Colon (tissue), 2 donors: ENCODE measurements around the gene SLC12A7.

ENCODE experiments used
- FAIRE-seq: peaks from 2 replicates; lab custom pipeline; 2012; peaks lifted over from hg19 to GRCh38; lab: Jason Lieb, UNC
- donor health status: control.
- donor health status: control.

SLC12A7 gene

GRCh38 chr5:1050423-1051365, 61.2 kb downstream of the SLC12A7 start:
- no peak for FAIRE-seq

- no peak for FAIRE-seq
Observed at GRCh38 chr5:1048861-1049838, 62.7 kb downstream of the SLC12A7 start.

GRCh38 chr5:1048162-1048721, 63.6 kb downstream of the SLC12A7 start:
- no peak for FAIRE-seq

- FAIRE-seq, result no peak
Observed at GRCh38 chr5:1047332-1047965, 64.4 kb downstream of the SLC12A7 start.

- no peak for FAIRE-seq
Observed at GRCh38 chr5:1045960-1046560, 65.8 kb downstream of the SLC12A7 start.

GRCh38 chr5:1044117-1044516, 67.7 kb downstream of the SLC12A7 start:
- FAIRE-seq, result no peak

- FAIRE-seq, result no peak
Observed at GRCh38 chr5:1043327-1043726, 68.5 kb downstream of the SLC12A7 start.

- FAIRE-seq, result no peak
Observed at GRCh38 chr5:1042626-1043025, 69.2 kb downstream of the SLC12A7 start.

- FAIRE-seq, result no peak
Observed at GRCh38 chr5:1041225-1042143, 70.4 kb downstream of the SLC12A7 start.

GRCh38 chr5:1040571-1040970, 71.3 kb downstream of the SLC12A7 start:
- no peak for FAIRE-seq

- no peak for FAIRE-seq
Observed at GRCh38 chr5:1039706-1040260, 72.1 kb downstream of the SLC12A7 start.

- FAIRE-seq, result no peak
Observed at GRCh38 chr5:1039210-1039548, 72.7 kb downstream of the SLC12A7 start.

GRCh38 chr5:1038417-1039209, 73.2 kb downstream of the SLC12A7 start:
- no peak for FAIRE-seq

- no peak for FAIRE-seq
Observed at GRCh38 chr5:1037671-1038416, 74.0 kb downstream of the SLC12A7 start.

- no peak for FAIRE-seq
Observed at GRCh38 chr5:1037123-1037670, 74.7 kb downstream of the SLC12A7 start.

GRCh38 chr5:1036504-1037122, 75.2 kb downstream of the SLC12A7 start:
- no peak for FAIRE-seq
